ENCODE data around the gene TM7SF3.
"Not testable (repeated sequence)": the region's sequence is repeated elsewhere in the genome, so short reads cannot be mapped to it uniquely, and the experiment has no call there.

TM7SF3 gene

DNA sequence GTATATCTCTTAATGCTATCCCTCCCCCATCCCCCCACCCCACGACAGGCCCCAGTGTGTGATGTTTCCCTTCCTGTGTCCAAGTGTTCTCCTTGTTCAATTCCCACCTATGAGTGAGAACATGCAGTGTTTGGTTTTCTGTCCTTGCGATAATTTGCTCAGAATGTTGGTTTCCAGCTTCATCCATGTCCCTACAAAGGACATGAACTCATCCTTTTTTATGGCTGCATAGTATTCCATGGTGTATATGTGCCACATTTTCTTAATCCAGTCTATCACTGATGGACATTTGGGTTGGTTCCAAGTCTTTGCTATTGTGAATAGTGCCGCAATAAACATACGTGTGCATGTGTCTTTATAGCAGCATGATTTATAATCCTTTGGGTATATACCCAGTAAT lies 26.5 kb upstream of the TM7SF3 start:
- not testable (repeated sequence) for H3K27me3 ChIP-seq (ENCODE audit: control insufficient read depth, insufficient read depth, low read length); H3K9me3 ChIP-seq (replicated peaks; ENCODE audit: low read length); H3K4me1 ChIP-seq (ENCODE audit: control insufficient read depth, insufficient read depth, low read length); H3K9ac ChIP-seq (ENCODE audit: low read depth, low read length); H3K4me2 ChIP-seq (ENCODE audit: low read length); H3K36me3 ChIP-seq (ENCODE audit: insufficient read depth, low read length); H3K4me3 ChIP-seq (ENCODE audit: low read length)

DNA sequence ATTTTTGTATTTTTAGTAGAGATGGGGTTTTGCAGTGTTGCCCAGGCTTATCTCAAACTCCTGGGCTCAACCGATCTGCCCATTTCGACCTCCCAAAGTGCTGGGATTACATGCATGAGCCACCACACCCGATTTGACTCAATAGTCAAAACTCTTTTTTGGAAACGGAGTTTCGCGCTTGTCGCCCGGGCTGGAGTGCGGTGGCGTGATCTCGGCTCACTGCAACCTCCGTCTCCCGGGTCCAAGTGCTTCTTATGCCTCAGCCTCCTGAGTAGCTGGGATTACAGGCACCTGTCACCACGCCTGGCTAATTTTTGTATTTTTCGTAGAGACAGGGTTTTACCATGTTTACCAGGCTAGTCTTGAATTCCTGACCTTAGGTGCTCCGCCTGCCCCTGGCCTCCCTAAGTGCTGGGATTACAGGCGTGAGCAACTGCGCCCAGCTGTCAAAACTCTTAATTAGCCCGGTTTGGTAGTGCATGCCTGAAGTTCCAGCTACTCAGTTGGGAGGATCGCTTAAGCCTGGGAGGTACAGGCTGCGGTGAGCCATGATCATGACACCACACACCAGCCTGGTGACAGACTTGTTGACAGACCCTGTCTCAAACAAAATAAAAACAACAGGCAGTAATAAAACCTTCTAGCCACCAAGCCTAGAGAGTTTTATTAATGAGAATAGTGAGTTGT lies 20.6 kb upstream of the TM7SF3 start:
- H3K36me3 ChIP-seq (ENCODE audit: insufficient read depth, low read length): peaks cover 25% of the 10 kb centered on the region
- no peaks in the 10 kb centered on the region for H3K9me3 ChIP-seq (replicated peaks; ENCODE audit: low read length)
- H3K27me3 ChIP-seq (ENCODE audit: control insufficient read depth, insufficient read depth, low read length): no peaks in the 10 kb centered on the region
- no peak overlapping the region for H3K4me2 ChIP-seq (ENCODE audit: low read length)
- no peak overlapping the region for H3K9ac ChIP-seq (ENCODE audit: low read depth, low read length)
- H3K4me1 ChIP-seq (ENCODE audit: control insufficient read depth, insufficient read depth, low read length): no peaks in the 10 kb centered on the region
- H3K4me3 ChIP-seq (ENCODE audit: low read length): no peak overlapping the region

- H3K4me2 ChIP-seq (ENCODE audit: low read length): no peak overlapping the region
- H3K4me1 ChIP-seq (ENCODE audit: control insufficient read depth, insufficient read depth, low read length): no peaks in the 10 kb centered on the region
- H3K27me3 ChIP-seq (ENCODE audit: control insufficient read depth, insufficient read depth, low read length): no peaks in the 10 kb centered on the region
- no peaks in the 10 kb centered on the region for H3K9me3 ChIP-seq (replicated peaks; ENCODE audit: low read length)
- H3K4me3 ChIP-seq (ENCODE audit: low read length): no peak overlapping the region
- H3K36me3 ChIP-seq (ENCODE audit: insufficient read depth, low read length): peaks cover 43% of the 10 kb centered on the region
- H3K9ac ChIP-seq (ENCODE audit: low read depth, low read length): no peak overlapping the region
These were observed 18.5 kb upstream of the TM7SF3 start for GRCh38 chr12:27032679-27033078.

DNA sequence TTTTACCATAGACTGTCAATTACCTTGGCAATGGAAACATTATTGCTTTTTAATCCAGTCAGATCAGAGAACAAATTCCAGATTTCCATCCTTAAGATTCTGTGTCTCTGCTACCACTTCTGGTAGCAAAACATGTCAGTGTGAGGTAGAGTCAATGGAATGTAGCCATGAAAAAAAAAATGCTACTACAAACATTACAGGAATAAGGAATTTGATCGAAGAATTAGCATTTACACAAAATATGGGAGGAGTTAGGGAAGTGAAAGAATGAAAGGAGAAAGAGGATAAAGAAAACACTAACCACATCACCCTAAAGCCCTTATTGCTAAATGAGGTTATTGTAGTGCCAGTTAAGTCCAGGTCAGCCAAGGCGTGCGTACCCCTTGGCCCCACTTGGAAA lies 17.3 kb upstream of the TM7SF3 start:
- Histone ChIP-seq H3K4me2 (ENCODE audit: low read length) (no peak overlapping the region), H3K36me3 (ENCODE audit: insufficient read depth, low read length) (peaks cover 49% of the 10 kb centered on the region), H3K4me1 (ENCODE audit: control insufficient read depth, insufficient read depth, low read length) (no peaks in the 10 kb centered on the region), H3K4me3 (ENCODE audit: low read length) (no peak overlapping the region), H3K9me3 (replicated peaks; ENCODE audit: low read length) (no peaks in the 10 kb centered on the region), H3K27me3 (ENCODE audit: control insufficient read depth, insufficient read depth, low read length) (no peaks in the 10 kb centered on the region), H3K9ac (ENCODE audit: low read depth, low read length) (no peak overlapping the region)

- peaks cover 33% of the 10 kb centered on the region for H3K36me3 ChIP-seq (ENCODE audit: insufficient read depth, low read length)
- no peaks in the 10 kb centered on the region for H3K9me3 ChIP-seq (replicated peaks; ENCODE audit: low read length)
- no peak overlapping the region for H3K4me2 ChIP-seq (ENCODE audit: low read length)
- H3K9ac ChIP-seq (ENCODE audit: low read depth, low read length): no peak overlapping the region
- H3K27me3 ChIP-seq (ENCODE audit: control insufficient read depth, insufficient read depth, low read length): no peaks in the 10 kb centered on the region
- H3K4me1 ChIP-seq (ENCODE audit: control insufficient read depth, insufficient read depth, low read length): peaks cover 22% of the 10 kb centered on the region
- H3K4me3 ChIP-seq (ENCODE audit: low read length): no peak overlapping the region
These were observed 12.1 kb upstream of the TM7SF3 start for GRCh38 chr12:27026257-27026656.

DNA sequence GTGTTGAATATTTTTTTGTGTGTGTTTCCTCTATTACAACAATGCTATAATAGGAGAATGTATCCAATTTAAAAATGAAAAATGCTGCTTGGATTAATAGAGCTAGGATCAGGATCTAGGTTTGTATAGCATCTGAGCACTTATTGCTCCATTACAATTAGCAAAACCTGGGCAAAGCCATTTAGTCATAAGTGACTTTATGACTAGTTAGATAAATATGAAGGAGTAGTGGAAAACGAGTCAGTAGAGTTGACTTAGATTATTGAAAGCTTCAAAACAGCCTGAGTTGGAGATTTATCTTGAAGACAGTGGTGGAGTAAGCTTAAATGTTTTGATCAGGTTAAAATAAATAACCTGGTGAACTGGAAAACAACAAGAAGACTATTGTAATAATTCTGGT lies 10.9 kb upstream of the TM7SF3 start:
- no peak overlapping the region for H3K4me2 ChIP-seq (ENCODE audit: low read length)
- no peak overlapping the region for H3K9ac ChIP-seq (ENCODE audit: low read depth, low read length)
- H3K27me3 ChIP-seq (ENCODE audit: control insufficient read depth, insufficient read depth, low read length): no peaks in the 10 kb centered on the region
- no peak overlapping the region for H3K4me3 ChIP-seq (ENCODE audit: low read length)
- peaks cover 22% of the 10 kb centered on the region for H3K4me1 ChIP-seq (ENCODE audit: control insufficient read depth, insufficient read depth, low read length)
- peaks cover 26% of the 10 kb centered on the region for H3K36me3 ChIP-seq (ENCODE audit: insufficient read depth, low read length)
- no peaks in the 10 kb centered on the region for H3K9me3 ChIP-seq (replicated peaks; ENCODE audit: low read length)

DNA sequence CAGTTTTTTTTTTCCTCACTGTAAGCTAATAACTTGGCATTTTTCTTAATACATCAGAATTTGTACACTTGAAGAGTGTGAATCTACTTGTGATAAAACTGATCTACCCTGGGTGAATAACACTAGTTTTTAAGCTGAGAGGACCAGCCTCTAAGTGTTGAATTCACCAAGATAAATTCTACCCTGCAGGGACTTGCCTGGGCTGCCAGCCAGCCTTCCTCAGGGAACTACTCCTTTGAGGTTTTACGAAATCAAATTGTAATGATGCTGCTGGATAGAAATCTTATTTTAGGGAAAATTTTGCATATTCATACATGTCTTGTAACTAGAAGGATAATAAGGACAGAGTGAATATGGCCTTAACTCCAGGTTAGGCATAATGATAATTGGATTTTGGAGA lies 10.1 kb upstream of the TM7SF3 start:
- Histone ChIP-seq H3K27me3 (ENCODE audit: control insufficient read depth, insufficient read depth, low read length) (no peaks in the 10 kb centered on the region), H3K4me3 (ENCODE audit: low read length) (no peak overlapping the region), H3K36me3 (ENCODE audit: insufficient read depth, low read length) (peaks cover 22% of the 10 kb centered on the region), H3K4me2 (ENCODE audit: low read length) (peak overlapping the region; percentile 90), H3K9me3 (replicated peaks; ENCODE audit: low read length) (no peaks in the 10 kb centered on the region), H3K4me1 (ENCODE audit: control insufficient read depth, insufficient read depth, low read length) (peaks cover 22% of the 10 kb centered on the region), H3K9ac (ENCODE audit: low read depth, low read length) (no peak overlapping the region)

- no peak overlapping the region for H3K9ac ChIP-seq (ENCODE audit: low read depth, low read length)
- no peak overlapping the region for H3K4me2 ChIP-seq (ENCODE audit: low read length)
- no peaks in the 10 kb centered on the region for H3K36me3 ChIP-seq (ENCODE audit: insufficient read depth, low read length)
- H3K27me3 ChIP-seq (ENCODE audit: control insufficient read depth, insufficient read depth, low read length): no peaks in the 10 kb centered on the region
- H3K9me3 ChIP-seq (replicated peaks; ENCODE audit: low read length): no peaks in the 10 kb centered on the region
- no peak overlapping the region for H3K4me3 ChIP-seq (ENCODE audit: low read length)
- peaks cover 22% of the 10 kb centered on the region for H3K4me1 ChIP-seq (ENCODE audit: control insufficient read depth, insufficient read depth, low read length)
These were observed 6.6 kb upstream of the TM7SF3 start for GRCh38 chr12:27020761-27021160.

DNA sequence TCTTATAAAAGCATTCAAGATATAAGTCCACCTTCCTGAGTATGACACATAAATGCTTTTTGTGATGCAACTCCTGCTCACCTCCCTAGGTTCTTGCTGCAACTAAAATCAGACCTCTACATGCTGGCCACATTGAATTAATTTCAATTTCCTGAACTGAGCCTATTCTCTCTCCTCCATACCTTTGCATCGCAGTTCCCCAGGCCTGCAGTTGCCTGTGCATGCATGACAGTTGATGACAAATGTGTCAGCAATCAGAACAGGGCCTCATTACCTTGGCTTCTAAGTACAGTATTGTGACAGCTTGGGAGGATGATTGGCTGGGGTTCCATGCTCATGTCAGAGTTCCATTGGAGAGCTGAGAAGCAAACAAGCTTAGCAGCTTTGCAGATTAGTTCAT lies 3.9 kb upstream of the TM7SF3 start:
- no peaks in the 10 kb centered on the region for H3K36me3 ChIP-seq (ENCODE audit: insufficient read depth, low read length)
- H3K9ac ChIP-seq (ENCODE audit: low read depth, low read length): no peak overlapping the region
- no peak overlapping the region for H3K4me2 ChIP-seq (ENCODE audit: low read length)
- no peaks in the 10 kb centered on the region for H3K9me3 ChIP-seq (replicated peaks; ENCODE audit: low read length)
- H3K27me3 ChIP-seq (ENCODE audit: control insufficient read depth, insufficient read depth, low read length): no peaks in the 10 kb centered on the region
- H3K4me3 ChIP-seq (ENCODE audit: low read length): no peak overlapping the region
- H3K4me1 ChIP-seq (ENCODE audit: control insufficient read depth, insufficient read depth, low read length): peaks cover 19% of the 10 kb centered on the region

DNA sequence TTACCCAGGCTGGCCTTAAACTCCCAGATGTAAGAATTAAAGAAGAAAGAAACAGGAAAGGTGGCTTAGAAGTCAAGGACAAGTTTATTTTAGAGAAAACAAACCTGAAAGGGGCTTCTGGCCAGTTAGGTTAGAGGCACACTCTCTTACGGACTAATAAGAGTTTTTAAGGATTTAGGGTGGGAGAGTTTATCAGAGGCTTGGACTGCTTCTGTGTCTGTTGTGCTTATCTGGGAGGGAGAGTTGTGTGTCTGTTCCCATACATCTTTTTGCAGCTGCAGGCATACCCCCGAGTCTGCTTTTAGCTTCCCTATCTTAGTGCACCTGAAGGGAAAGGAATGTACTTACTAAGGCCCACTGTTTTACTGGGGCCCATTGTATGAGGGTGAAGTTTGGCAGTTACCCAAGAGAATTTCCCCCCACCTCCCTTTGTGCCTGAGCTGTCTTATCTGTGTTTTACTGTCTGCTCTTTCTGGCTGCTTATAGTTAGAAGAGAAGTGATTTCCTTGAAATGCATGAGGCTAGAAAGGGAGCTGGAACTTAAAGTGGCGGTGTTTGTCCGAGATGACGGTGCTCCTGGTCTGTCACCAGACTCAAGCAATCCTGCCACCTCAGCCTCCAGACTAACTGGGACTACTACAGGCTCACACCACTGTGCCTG lies 3.1 kb upstream of the TM7SF3 start:
- H3K4me2 ChIP-seq (ENCODE audit: low read length); H3K9me3 ChIP-seq (replicated peaks; ENCODE audit: low read length): not testable (repeated sequence)
- H3K4me1 ChIP-seq (ENCODE audit: control insufficient read depth, insufficient read depth, low read length): peaks cover 21% of the 10 kb centered on the region

GRCh38 chr12:27015730-27016076 lies 1.5 kb upstream of the TM7SF3 start:
- Histone ChIP-seq H3K9me3 (replicated peaks; ENCODE audit: low read length) (no peaks in the 10 kb centered on the region), H3K4me1 (ENCODE audit: control insufficient read depth, insufficient read depth, low read length) (peaks cover 19% of the 10 kb centered on the region), H3K4me3 (ENCODE audit: low read length) (no peak overlapping the region), H3K4me2 (ENCODE audit: low read length) (peak overlapping the region; percentile 46), H3K27me3 (ENCODE audit: control insufficient read depth, insufficient read depth, low read length) (no peaks in the 10 kb centered on the region), H3K9ac (ENCODE audit: low read depth, low read length) (peak overlapping the region; percentile 37), H3K36me3 (ENCODE audit: insufficient read depth, low read length) (no peaks in the 10 kb centered on the region)

More for the DNA sequence above, 3.1 kb upstream of the TM7SF3 start:
- H3K4me3 ChIP-seq (ENCODE audit: low read length); H3K36me3 ChIP-seq (ENCODE audit: insufficient read depth, low read length); H3K9ac ChIP-seq (ENCODE audit: low read depth, low read length); H3K27me3 ChIP-seq (ENCODE audit: control insufficient read depth, insufficient read depth, low read length): not testable (repeated sequence)
